COLO668 (cell line): ENCODE data around the gene PARD3B.

Experiments used
- DNase-seq: peaks from one replicate; lab custom pipeline; 2025; ENCODE audit not compliant: unreplicated experiment; lab: John Stamatoyannopoulos, UW

The PARD3B gene

DNA sequence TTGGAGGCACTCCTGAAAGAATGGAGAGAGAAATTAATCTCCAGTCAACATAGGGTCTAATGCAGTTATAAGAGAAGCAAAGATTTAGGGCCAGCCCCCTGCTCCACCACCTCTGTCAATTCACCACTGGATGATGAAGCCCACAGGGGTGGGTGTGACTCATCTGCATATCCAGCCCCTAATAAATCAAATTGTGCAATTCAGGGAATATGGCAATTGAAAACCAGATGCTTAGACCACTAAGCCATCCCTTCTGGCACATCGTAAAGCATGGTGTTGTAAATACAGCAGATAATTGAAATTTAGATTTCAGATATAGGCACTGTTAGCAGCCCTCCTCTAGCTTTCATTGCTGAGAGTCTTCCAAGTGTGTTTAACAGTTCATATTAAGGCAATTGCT, 541.4 kb downstream of the PARD3B start:
- no peak for DNase-seq

DNA sequence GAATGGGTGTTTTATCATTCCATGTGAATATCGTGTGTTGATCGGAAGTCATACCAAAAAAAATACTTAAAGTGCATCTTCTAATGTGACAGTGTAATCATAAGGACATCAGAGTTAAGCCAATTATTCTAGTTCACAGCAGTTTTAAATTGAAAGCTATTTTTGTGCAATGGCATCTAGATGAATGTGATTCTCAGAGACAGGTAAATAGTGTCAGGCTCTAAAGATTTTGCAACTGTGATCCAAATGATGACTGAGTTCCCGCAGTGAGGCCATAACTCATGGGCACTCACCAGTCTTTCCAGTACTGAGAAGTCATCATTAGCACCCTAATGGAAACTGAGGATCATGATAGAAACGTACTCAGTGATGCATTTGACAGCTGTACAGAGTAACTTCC, 542.6 kb downstream of the PARD3B start:
- no peak for DNase-seq

DNA sequence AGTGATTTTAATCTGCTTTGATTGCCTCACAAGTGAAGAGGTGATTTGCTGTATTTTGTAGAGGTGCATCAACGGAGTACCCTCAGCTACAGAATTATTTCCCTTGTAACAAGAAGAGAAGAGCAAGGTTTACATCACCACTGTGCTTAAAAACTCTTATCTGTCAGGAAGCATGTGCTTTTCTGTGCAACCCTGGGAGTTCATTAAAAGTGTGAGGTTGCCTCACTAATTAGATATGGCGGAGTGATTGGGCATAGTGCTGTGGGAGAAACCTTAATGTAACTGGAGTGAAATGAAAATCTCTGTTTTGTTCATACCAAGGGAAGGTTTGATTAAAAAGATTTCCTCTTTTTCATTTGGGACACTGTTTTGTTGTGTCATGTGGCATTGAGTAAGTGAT, 544.7 kb downstream of the PARD3B start:
- no peak for DNase-seq

DNA sequence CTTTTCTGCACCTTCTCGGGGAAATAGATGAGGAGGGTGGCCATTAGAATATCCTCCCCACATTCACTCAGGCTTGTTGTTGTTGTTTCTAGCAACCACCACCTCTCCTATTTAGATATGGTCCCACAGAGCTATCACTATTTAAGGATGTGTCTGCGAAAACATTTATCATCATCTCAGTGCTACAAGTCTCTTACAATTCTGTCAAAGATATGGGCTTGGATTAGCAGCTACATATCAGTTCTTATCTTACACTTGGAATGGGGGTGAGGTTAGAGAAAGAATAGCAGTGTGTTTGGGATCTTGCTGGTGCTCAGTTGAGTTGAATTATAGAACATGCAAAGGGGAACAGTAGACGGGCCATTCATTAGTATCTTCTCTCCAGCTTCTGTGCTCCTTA, 546.1 kb downstream of the PARD3B start:
- no peak for DNase-seq

DNA sequence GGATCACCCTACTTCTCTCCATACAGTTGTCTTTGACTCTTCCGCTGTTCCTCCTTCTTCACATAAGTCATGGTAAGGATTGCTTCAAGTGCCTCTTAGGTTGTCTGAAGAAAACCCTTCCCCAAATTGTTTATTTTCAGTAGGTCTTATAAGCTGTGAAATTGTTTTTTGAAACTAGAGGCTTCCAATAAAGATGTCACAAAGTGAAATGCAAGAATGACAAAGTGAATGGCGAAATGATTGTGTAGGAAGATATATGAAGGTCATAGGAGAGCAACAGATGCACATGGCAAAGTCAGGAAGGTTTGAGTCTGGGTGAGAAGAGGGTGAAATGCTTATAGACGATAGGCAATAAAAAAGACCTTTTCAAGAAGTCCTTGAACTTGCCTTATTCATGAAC, 548.8 kb downstream of the PARD3B start:
- no peak for DNase-seq

DNA sequence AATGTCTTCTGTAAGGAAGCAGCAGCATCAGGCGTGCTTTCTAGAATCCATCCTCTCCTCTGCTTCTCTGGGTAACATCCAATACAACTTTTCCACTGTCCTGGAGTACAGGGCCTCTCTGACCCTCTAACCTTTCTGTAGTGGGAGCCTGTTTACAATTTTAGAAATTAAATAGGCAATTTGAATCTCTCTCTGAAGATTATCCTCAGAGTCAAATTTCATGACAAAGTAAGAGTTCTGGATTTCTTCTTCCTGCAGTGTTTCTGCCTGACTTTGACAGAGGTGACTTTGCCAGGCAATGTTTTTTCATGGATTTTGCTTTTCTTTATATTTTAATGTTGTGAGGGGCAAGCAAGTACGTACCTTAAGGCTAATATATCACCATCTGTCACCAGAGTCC, 558.4 kb downstream of the PARD3B start:
- DNase-seq, result no peak

DNA sequence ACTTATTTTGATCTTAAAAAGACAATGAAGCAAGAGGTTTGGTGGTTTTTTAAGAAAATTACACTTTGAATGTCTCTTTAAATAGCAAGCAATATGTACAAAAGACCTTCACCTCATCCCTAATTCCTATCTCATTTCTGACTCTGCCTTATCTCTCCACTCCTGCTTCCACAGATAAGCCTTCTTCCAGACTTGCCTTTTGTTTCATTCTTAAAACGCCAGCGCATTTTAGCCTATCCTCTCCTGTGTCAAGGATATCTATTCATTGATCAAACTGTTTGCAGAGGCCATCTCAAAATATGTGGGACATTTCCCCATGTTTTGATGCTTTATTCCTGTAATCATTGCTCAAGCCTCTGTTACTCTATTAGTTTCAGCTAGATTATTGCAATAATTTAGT, 562.5 kb downstream of the PARD3B start:
- no peak for DNase-seq

DNA sequence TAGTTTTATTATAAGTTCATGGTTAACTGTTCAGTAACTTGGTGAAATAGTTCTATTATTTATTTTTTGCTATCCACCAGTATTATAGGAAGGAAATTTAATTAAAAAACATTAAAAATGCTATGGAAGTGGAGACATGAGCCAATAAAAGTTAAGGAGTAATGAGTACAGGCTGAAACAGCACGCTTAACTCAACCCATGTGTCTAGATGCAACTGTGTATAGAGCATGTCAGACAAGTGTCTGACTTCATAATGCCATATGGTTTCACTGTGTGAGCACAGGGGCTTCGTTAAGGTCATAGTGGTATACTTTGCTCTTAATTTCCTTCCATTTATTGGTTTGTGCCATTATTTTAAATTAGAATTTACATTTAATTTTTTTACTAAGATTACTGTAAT, 570.2 kb downstream of the PARD3B start:
- DNase-seq, result no peak

DNA sequence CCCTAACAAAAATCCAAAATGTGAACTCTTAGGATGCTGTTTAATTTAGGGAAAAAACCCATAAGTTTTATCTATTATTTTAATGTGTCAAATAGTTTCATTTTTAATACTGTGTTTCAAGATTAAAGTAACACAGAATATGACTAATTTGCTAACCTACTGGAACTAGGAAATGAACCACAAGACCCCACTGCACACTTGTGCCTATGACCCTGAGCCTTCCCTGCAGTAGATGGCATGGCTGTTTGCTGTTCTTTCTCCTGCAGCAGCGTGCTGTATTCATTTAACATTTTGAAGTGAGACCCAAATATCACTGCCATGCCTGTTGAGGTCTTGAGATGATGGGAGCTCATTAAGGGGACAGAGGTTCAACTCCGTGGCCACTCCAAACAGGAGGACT, 571.9 kb downstream of the PARD3B start:
- no peak for DNase-seq

DNA sequence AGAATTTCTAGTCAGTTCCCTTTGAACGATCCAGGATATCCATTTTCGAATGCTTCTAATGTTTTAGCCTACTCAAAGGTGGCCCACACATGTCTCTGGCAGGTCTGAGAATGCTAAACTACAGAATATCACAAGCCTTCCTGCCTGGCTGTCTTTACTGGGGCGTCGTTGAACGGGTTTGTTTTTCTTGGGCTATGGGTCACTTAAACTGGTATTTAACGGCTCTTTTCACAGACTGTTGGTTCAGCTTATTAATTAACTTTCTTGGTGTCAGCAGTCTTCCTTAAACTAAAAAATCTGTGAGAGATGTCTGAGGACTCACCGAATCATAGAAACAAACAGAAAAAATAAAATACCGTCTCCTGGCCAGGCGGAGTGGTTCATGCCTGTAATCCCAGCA, 573.9 kb downstream of the PARD3B start:
- DNase-seq, result no peak

DNA sequence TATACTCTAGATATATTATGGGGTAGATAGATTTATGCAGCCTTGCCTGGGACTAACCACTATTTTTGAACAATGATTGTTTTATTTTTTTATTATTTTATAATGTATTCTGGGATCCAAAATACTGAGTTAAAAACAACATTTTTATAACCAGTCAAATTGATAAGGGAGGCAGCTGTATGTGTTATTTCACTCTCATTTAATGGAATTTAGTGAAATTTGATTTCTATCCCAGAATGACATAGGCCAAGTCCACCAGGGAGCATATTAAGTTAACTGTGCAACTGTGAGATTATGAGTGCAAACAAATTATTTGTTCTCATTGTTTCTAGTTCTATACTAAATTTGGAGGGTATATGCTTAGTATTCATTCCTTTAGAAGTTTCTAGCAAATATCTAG, 583.5 kb downstream of the PARD3B start:
- DNase-seq, result no peak

DNA sequence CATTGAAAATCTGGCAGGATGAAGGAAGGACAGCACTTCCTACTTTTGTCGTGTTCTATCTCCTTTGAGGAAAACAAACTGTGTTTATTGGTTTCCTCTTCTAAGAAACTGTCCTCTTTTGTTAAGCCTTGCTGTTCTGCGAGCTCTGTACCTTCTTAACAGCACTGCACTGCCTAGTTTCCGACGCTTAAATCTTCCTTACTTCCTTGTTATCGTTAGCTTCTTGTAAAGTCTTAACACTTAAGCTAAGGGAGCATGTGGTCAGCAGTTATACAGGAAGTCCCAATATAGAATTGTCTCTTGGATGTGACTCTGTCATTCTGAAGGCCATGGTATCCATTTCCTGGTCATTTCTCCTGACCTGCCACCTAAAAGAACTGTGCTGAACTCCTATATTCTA, 584.3 kb downstream of the PARD3B start:
- no peak for DNase-seq

DNA sequence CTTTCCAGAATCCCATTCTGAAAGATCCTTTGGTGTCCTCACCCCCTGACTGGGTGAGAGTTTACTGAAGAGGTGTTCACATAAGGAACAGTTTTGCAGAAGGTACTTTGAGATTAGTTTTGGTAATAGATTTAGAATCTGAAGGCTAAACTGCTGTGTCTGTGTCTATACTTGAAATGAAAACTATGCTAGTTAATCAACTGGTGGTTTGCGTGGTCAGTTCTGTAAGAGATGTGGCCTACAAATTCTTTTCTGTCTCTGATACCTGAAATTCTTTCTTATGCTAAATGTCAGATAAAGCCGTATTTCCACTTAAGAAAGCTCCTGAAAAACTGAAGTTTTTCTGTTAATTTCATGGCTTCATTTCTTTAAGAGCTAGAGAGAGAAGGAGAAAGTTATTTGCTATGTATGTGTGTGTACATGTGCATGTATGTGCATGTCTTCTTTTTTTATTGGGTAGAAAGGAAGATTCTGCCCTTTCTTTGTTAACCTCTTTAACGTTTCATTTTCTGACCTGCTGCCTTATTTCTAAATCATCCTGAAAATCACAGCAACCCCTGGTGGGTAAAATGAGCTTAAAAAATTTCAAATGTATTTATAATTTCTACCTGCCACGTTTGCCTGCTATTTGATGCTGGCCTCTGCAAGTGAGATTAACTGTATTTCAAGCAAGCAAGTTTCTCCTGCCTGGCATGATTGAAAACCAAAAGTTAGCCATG, 585.0 kb downstream of the PARD3B start:
- no peak for DNase-seq

DNA sequence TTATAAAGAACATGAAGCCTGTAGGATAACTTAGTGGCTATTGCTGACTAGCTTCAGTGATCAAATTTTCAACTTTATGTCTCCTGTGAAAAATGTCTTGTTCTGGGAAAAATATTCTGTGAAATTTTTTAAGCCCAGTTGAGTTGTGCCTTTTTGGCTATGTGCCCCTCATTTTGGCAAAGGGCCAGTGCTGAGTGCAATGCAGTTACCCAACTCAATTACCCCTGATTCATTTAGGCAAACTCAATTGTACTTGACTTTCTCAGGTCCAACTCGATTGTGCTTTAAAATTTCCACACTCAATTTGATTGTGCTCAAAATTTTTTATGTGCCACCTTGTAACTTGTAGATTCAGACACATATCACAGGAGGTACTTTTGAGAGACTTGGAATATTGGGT, 588.3 kb downstream of the PARD3B start:
- DNase-seq, result no peak

DNA sequence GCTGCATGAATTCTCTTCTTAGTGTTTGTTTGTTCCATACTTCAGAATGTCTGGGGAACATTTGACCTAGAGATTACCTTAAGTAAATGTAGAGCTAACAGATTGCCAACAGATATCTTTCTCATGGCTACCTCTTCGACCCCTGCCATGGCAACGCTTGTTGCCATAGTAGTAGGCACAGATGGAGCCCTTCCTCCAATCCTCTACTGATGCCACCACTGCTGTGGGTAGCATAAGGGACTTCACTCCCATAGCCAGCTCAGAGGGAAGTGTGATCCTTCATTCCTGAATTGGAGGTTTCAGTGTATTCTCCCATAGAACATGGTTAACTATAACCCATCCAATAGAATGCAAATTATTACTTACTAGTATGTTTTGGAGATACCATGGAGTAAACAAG, 593.5 kb downstream of the PARD3B start:
- DNase-seq, result no peak

DNA sequence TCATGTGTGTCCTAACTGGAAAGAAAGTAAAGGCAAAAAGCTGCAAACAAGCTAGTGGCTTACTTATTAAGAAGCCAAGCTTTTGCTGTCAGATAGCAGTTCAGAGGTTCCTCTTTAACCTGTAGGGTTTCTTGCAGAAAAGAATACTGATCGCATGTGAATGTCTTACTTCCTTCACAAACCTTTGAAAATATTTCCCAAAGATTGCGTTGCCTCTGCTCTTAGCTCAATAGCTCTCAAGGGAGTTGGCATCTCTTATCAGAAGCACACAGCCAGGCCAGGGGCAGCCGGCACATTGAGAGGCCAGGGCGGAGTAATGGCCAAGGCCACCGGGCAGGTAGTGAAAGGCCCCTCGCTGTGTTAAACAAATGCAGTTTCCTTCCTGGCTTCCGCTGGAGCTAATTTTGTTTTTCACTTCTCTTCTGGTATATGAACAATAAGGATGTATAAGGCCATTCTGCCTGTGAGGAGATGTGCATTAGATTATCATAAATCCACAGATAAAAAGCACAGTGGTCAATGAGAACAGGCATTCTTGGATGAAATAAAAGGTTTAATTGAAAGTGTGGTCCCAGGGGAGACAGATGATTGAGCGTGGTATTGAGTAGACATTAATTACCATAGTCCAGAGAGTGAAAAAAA, 594.7 kb downstream of the PARD3B start:
- no peak for DNase-seq

DNA sequence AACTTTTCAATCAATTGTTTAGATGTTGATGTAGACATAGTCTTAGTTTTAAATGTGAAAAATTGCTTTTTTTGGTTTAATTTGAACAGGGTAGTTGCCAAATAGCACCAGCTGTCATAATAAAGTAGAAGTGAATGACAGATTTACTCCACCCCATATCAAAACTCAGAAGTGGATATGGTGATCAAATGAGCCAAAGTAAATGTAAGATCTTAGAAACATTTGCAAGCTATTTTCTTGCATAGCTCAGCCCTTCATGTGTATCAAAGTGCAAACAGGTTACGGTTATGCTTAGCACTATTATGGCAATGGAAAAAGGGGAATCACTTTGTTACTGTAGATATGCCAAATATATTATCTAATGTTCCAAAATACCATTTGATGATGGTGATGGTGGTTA, 596.1 kb downstream of the PARD3B start:
- no peak for DNase-seq

DNA sequence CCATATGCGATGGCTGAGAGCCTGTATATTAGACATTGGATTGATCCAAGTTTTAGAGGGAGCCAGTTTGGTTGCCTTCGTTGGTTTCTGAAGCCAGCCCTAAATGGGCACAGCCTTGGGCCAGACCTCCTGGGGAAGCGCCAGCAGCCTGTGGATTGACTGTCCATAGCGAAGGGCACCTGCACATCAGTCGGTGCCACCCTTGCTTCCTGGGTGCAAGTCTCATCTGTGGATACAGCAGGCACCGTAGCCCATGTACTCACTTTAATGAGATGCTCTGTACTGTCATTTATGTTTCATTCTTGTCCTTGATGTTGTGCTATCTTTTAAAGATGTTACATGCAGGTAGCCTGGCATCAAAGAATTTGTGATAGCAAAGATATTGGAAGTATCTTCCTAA, 600.6 kb downstream of the PARD3B start:
- DNase-seq, result no peak

DNA sequence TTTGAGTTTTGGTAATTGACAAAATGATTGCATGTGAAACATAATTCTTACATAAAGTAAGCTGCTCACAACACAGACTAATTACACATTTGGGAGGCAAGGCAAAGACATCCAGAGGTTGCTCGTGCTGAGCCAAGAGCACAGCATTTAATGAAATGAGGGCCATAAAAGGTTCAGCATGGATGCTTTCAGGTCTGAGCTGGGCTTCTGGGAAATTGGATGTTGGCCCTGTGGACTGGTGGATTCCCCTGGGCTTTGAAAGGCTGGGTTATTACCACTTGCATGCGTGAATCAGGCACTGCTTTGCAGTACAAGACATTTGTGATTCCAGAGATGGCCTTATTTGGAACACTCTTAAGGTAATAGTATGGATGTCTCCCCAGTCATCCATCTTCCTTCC, 603.5 kb downstream of the PARD3B start:
- DNase-seq, result no peak

DNA sequence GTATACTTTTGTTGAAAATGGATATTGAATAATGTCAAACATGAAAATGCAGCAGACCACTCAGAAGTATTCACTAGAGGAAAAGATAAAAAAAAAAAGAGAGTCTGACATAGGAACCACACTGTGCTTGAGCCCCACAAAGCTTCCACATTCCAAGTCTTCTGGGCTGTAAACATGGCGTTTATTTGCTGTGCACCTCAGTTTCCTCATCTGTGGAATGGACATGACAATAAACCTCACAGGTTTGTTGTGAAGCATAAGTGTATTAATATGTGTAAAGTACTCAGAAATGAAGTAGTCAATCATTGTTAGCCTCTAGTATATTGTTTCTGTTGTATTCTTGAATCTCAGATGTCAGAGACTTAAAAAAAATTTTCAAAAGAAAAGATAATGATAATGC, 611.2 kb downstream of the PARD3B start:
- DNase-seq, result no peak

DNA sequence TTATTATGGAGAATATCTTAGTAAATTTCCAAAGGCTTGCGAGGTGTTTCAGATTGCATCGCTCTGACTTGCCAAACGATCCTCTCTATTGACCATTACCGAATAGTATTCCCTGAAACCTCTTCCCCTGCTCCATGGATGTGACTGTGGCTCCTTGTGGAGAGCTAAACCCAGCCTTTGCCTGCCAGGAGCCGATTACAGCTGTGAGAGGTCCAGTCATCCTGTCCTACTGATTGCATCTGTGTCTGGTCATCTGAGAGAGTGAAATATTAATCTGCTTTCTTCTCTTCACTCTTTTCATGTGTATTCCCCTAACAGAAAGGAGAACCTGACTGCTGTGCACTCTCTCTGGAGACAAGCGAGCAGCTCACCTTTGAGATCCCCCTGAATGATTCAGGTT, 613.1 kb downstream of the PARD3B start:
- no peak for DNase-seq

DNA sequence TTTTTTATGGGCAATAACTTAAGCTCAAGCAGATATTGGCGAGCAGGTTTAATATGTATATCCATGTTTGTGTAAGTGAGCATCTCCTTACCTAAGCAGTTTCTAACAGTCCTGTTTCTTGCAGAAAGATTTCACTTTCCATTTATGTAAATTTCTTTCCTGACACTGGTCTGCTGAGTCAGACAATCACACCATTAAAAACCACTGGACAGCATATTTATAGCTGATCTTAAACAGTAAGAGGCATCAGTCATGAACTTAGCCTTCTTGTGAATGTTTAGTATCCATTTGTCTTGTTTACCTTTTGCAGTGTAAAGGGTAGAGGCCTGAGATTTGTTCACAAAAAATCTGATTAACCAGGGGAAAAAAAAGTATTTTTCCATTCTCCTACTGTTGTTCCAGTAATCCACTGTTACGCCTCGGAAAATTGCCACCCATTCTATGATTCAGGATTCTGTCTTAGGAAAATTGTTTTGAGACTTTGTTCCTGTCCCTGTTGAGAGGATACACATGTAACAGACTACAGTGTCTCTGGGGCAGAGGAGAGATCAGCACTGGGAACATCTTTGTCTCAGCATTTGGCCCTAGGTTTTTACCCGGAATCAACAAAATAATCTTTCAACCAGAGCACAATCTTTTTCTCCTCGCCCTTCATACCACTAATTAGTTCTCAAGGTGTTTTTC, 616.0 kb downstream of the PARD3B start:
- DNase-seq, result no peak

DNA sequence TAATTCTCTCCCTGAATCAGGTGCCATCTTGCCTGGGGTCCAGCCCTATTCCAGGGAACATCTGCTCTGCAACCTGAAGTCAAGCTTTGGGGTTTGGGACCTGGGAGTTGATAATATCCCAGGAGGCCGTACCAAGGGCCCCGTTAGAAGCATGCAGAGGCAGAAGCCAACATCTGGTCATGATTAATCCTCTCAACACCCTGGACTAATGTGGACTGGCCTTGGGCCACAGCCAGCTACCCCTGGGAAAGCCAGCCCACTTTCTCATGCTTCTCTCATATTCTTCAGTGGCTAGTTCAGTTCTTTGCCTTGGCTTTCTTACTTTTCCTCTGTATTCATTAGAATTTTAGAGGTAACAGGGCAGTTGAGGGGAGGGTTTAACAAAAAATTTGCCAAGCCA, 621.5 kb downstream of the PARD3B start:
- no peak for DNase-seq
